GM12801 (cell line): ENCODE measurements around the gene ROR1.

ENCODE experiments used
- TF ChIP-seq, protein P1 (sequence below): IDR thresholded peaks from one replicate; pipeline ENCODE4 v1.5.1; 2011; ENCODE audit warnings: control low read depth; ENCODE audit not compliant: insufficient read length; ENCODE audit errors: extremely low read depth

Gene ROR1

DNA sequence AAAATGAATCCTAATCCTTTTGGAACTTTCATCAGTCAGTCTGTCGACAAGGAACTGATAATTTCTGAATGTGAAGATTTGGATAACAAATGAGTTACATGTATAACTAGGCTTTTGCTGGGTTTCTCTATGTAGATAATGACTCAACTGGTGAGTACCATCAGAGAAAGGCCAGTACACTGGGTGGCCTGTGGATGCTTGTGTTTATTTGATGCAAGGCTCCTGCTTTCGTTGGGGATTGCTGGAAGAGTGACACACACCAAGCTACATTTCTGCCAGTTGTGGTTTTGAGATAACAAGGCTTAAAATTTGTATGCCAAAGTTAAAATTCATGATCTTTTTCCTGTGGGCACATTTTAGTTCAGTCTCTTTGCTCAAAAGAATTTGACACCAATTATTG lies 314.0 kb downstream of the ROR1 start:
- TF ChIP-seq, protein P1, sequence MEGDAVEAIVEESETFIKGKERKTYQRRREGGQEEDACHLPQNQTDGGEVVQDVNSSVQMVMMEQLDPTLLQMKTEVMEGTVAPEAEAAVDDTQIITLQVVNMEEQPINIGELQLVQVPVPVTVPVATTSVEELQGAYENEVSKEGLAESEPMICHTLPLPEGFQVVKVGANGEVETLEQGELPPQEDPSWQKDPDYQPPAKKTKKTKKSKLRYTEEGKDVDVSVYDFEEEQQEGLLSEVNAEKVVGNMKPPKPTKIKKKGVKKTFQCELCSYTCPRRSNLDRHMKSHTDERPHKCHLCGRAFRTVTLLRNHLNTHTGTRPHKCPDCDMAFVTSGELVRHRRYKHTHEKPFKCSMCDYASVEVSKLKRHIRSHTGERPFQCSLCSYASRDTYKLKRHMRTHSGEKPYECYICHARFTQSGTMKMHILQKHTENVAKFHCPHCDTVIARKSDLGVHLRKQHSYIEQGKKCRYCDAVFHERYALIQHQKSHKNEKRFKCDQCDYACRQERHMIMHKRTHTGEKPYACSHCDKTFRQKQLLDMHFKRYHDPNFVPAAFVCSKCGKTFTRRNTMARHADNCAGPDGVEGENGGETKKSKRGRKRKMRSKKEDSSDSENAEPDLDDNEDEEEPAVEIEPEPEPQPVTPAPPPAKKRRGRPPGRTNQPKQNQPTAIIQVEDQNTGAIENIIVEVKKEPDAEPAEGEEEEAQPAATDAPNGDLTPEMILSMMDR: no peak

- TF ChIP-seq, protein P1: no peak
Measured at GRCh38 chr1:64090436-64090835, 316.6 kb downstream of the ROR1 start.

GRCh38 chr1:64092851-64093371 lies 319.1 kb downstream of the ROR1 start:
- TF ChIP-seq, protein P1: no peak

- TF ChIP-seq, protein P1: no peak
Measured at GRCh38 chr1:64093941-64094340, 320.1 kb downstream of the ROR1 start.

- TF ChIP-seq, protein P1: no peak
Measured at GRCh38 chr1:64095832-64096231, 322.0 kb downstream of the ROR1 start.

DNA sequence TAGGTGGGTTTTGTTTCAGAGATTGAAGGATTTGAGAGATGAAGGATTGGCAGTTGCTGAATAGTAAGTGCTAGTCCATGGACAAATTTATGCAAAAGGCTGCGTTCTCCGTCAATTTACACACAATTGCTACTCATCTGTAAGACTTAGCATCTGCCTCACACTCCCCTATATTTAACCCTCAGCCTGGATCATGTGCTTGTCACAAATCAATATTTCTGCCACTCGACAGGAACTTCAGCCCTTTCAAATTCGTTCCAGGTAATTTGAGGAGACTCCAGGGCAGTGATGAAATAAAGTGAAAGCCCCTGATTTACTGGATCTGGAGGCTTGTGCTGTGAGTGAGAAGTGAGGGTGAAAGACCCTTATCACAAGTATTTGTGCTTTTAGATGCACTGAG lies 324.0 kb downstream of the ROR1 start:
- TF ChIP-seq, protein P1: no peak

DNA sequence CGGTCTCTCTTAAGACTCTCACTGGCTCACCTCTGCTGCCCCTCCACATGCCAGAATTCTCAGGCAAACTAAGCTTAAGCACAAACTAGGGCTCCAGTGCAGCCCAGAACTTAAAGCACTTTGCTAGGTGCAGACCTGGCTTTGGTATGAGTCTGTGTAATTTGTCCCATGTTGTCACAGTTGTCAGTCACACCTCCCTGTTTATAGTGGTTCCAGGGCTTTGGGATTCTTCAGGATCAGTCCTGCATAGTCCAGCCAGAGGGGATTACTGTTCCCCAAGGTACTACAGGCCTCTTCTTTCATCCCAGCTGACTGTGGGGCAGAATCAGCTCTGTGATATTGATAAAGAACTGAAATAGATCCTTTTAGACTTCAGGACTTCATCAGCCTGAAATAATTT lies 324.6 kb downstream of the ROR1 start:
- TF ChIP-seq, protein P1: no peak
